ENCODE measurements around the gene SPINK1. TPM values are rescaled to one million over a fixed set of nuclear protein-coding genes. Genes with fewer than 3 reads are reported as not detected.

Gene SPINK1
- polyA plus RNA-seq, 2 of the 4 experiments (the other 2 are of a cell fraction), result 0.22 TPM; not detected in 1

DNA sequence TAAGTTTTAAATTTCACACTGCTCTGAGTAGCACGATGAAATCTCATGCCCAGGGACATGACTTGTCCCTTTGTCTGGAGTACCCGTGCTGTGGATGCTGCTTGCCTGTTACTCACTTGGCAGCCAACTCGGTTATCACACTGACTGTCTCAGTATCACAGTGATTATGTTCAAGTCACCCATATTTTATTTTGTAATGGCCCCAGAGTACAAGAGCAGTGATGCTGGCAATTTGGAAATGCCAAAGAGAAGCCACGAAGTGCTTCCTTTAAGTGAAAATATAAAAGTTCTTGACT is 24.3 kb upstream of the SPINK1 start:
- WGBS (ENCODE audit: missing lambda C conversion rate), result 5% methylated on average over 4 of the region's 4 CpGs
- POLR2A ChIA-PET, result no interaction called here

DNA sequence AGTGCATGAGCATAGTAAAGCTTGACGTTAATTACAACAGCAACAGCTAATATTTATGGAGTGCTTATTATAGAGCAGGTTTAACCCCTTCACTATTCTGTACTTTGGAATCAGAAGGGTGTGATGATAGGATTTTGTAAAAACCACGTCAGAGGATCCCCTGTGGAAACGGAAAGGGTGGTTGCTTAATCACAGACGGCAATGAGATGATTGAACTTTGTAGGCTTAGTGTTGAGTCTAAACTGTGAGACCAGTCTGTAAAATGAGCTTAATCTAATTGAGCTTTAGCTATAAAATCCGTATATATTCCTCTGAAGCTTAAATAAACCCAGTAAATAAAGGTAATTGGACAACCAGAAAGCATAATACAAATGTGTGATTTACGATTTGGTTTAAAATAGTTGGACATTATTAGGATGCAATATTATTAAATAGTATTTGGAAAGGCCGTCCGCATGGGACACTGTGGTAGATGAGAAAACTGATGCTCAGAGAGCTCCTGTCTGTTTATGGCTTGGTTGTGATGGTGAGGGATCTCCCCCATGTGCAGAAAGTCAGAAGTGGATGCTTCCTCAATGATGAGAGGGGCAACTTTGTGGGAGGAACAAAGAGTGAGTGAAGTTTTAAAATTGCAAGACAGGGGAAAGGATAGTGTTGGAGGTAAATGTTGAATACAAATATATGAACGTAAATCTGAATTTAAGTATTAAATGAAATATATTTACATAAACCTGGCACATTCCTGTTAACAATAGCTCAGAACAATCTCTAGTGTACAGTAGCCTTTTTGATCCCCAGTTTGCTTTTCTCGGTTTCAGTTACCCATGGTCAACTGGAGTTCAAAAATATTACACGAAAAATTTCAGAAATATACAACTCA is 23.7 kb upstream of the SPINK1 start:
- ATAC-seq, result no peak
- FAIRE-seq, result no peak
- CTCF ChIA-PET, result interaction anchor here (3.6 to 7.6 kb wide), 2 partner anchors 10 to 80 kb away, joined by 21 to 59 read pairs; no protein-coding TSS in a partner anchor

More for the DNA sequence above, 24.3 kb upstream of the SPINK1 start:
- Histone ChIP-seq H3K4me1 (no peaks in the 10 kb centered on the region), H3K4me2 (no peak overlapping the region), H3K27ac (no peak overlapping the region), H3K4me3 (no peak overlapping the region), H3K9me3 (no peaks in the 10 kb centered on the region)
- no peak for TF ChIP-seq SMC3 (IDR thresholded peaks at IDR 0.05)
- TF ChIP-seq ZSCAN20 (CRISPR knock-in tag; IDR thresholded peaks at IDR 0.05), result no peak
- TF ChIP-seq RCOR1 (IDR thresholded peaks at IDR 0.05; ENCODE audit: low read depth, low read length), result no peak
- TF ChIP-seq EHMT2 (IDR thresholded peaks at IDR 0.05; ENCODE audit: low read depth), result no peak
- TF ChIP-seq GATA3 (IDR thresholded peaks at IDR 0.05; ENCODE audit: borderline replicate concordance), result no peak
- TF ChIP-seq, protein P1, sequence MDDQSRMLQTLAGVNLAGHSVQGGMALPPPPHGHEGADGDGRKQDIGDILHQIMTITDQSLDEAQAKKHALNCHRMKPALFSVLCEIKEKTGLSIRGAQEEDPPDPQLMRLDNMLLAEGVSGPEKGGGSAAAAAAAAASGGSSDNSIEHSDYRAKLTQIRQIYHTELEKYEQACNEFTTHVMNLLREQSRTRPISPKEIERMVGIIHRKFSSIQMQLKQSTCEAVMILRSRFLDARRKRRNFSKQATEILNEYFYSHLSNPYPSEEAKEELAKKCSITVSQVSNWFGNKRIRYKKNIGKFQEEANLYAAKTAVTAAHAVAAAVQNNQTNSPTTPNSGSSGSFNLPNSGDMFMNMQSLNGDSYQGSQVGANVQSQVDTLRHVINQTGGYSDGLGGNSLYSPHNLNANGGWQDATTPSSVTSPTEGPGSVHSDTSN (IDR thresholded peaks at IDR 0.05), result no peak
- DNase-seq (ENCODE audit: low read depth in 1 of 2, low spot score in 1 of 2) (no peak), FAIRE-seq (no peak), ATAC-seq (no peak)
- CTCF ChIA-PET, result interaction anchor here (2.7 to 7.6 kb wide), 3 partner anchors 11 to 79 kb away, joined by 21 to 59 read pairs (median 26); no protein-coding TSS in a partner anchor

DNA sequence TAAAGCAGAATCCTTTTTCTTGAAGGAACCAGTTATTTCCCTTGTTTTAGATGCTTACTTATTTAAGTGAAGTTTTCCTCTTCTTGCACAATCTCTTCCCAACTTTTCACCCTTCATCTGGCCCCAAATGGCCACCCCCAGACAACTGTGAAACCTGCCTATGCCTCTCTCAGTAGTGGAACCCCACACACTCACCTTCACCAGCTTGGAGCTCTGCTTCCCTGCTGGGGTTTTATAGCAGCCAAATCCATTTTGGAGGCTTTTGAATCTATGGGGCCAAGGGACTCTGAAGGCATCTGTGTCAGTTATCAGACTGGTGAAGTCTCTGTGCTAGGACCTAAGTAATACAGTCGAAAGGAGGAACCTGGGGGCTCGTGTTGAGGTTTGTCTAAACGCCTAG is 22.9 kb upstream of the SPINK1 start:
- WGBS (ENCODE audit: missing lambda C conversion rate), result 0% methylated on average over 3 of the region's 3 CpGs
- CTCF ChIA-PET, result interaction anchor here (0.8 to 7.6 kb wide), 3 partner anchors 9 to 227 kb away, joined by 4 to 59 read pairs (median 21); no protein-coding TSS in a partner anchor
- POLR2A ChIA-PET, result no interaction called here
- Histone ChIP-seq H3K9me3 (no peaks in the 10 kb centered on the region), H3K27ac (no peak overlapping the region), H3K4me1 (no peaks in the 10 kb centered on the region), H3K4me2 (no peak overlapping the region), H3K4me3 (no peak overlapping the region)
- FAIRE-seq (no peak), DNase-seq (ENCODE audit: low read depth in 1 of 2, low spot score in 1 of 2) (no peak), ATAC-seq (no peak)
- TF ChIP-seq HOXA7 (CRISPR knock-in tag; IDR thresholded peaks at IDR 0.05), result no peak
- TF ChIP-seq POLR2A (IDR thresholded peaks at IDR 0.05; ENCODE audit: low read length), result no peak
- TF ChIP-seq, protein P1 (IDR thresholded peaks at IDR 0.05), result no peak
- no peak for TF ChIP-seq BHLHE40 (IDR thresholded peaks at IDR 0.05; ENCODE audit: low read depth, low read length)
- no peak for TF ChIP-seq KDM1A (IDR thresholded peaks at IDR 0.05; ENCODE audit: low read depth)
- no peak for TF ChIP-seq CHD4 (IDR thresholded peaks at IDR 0.05; ENCODE audit: borderline replicate concordance)
- no peak for TF ChIP-seq RCOR1 (IDR thresholded peaks at IDR 0.05; ENCODE audit: low read depth, low read length)
- no peak for TF ChIP-seq NR3C1 (IDR thresholded peaks at IDR 0.05)
- TF ChIP-seq ZNF302 (CRISPR knock-in tag; IDR thresholded peaks at IDR 0.05), result no peak
- TF ChIP-seq TFCP2L1 (CRISPR knock-in tag; IDR thresholded peaks at IDR 0.05), result no peak
- no peak for TF ChIP-seq JUNB (IDR thresholded peaks at IDR 0.05)
- TF ChIP-seq, protein P2, sequence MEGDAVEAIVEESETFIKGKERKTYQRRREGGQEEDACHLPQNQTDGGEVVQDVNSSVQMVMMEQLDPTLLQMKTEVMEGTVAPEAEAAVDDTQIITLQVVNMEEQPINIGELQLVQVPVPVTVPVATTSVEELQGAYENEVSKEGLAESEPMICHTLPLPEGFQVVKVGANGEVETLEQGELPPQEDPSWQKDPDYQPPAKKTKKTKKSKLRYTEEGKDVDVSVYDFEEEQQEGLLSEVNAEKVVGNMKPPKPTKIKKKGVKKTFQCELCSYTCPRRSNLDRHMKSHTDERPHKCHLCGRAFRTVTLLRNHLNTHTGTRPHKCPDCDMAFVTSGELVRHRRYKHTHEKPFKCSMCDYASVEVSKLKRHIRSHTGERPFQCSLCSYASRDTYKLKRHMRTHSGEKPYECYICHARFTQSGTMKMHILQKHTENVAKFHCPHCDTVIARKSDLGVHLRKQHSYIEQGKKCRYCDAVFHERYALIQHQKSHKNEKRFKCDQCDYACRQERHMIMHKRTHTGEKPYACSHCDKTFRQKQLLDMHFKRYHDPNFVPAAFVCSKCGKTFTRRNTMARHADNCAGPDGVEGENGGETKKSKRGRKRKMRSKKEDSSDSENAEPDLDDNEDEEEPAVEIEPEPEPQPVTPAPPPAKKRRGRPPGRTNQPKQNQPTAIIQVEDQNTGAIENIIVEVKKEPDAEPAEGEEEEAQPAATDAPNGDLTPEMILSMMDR (IDR thresholded peaks at IDR 0.05), result no peak
- TF ChIP-seq HDAC2 (IDR thresholded peaks at IDR 0.05), result no peak
- no peak for TF ChIP-seq CHD2 (IDR thresholded peaks at IDR 0.05; ENCODE audit: low read length, partially characterized antibody)
- TF ChIP-seq, protein P3, sequence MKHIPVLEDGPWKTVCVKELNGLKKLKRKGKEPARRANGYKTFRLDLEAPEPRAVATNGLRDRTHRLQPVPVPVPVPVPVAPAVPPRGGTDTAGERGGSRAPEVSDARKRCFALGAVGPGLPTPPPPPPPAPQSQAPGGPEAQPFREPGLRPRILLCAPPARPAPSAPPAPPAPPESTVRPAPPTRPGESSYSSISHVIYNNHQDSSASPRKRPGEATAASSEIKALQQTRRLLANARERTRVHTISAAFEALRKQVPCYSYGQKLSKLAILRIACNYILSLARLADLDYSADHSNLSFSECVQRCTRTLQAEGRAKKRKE (CRISPR knock-in tag; IDR thresholded peaks at IDR 0.05; ENCODE audit: low read depth), result no peak
- TF ChIP-seq KDM5A (IDR thresholded peaks at IDR 0.05), result no peak

More for the DNA sequence above, 23.7 kb upstream of the SPINK1 start:
- H3K9me3 ChIP-seq, result no peaks in the 10 kb centered on the region
- no peak overlapping the region for H3K4me3 ChIP-seq
- TF ChIP-seq FOSL2 (IDR thresholded peaks at IDR 0.05) (no peak), FOSL2 (CRISPR knock-in tag; IDR thresholded peaks at IDR 0.05) (no peak), CBX8 (IDR thresholded peaks at IDR 0.05) (no peak), NFE2L2 (conservative IDR thresholded peaks at IDR 0.05; ENCODE audit: low read length) (no peak), EHMT2 (IDR thresholded peaks at IDR 0.05; ENCODE audit: low read depth) (no peak), MYC (IDR thresholded peaks at IDR 0.05; ENCODE audit: borderline replicate concordance, low read length) (no peak), HDAC2 (IDR thresholded peaks at IDR 0.05) (no peak), RAD21 (conservative IDR thresholded peaks at IDR 0.05 in 1 of 2, IDR thresholded peaks at IDR 0.05 in 1 of 2) (no peak), KDM5A (IDR thresholded peaks at IDR 0.05) (no peak), MAFK (IDR thresholded peaks at IDR 0.05; ENCODE audit: partially characterized antibody) (no peak), EHF (CRISPR knock-in tag; IDR thresholded peaks at IDR 0.05) (no peak), NPAS2 (CRISPR knock-in tag; IDR thresholded peaks at IDR 0.05; ENCODE audit: borderline replicate concordance) (no peak), CHD4 (IDR thresholded peaks at IDR 0.05; ENCODE audit: borderline replicate concordance) (no peak), FOXS1 (CRISPR knock-in tag; IDR thresholded peaks at IDR 0.05) (no peak), ZFP36 (IDR thresholded peaks at IDR 0.05; ENCODE audit: borderline replicate concordance, partially characterized antibody) (no peak), CBX2 (IDR thresholded peaks at IDR 0.05; ENCODE audit: borderline replicate concordance, low read depth) (no peak), ESRRA (IDR thresholded peaks at IDR 0.05; ENCODE audit: borderline replicate concordance, low read length) (no peak)
- TF ChIP-seq, protein P4, sequence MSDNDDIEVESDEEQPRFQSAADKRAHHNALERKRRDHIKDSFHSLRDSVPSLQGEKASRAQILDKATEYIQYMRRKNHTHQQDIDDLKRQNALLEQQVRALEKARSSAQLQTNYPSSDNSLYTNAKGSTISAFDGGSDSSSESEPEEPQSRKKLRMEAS (IDR thresholded peaks at IDR 0.05), result no peak
- TF ChIP-seq, protein P5, sequence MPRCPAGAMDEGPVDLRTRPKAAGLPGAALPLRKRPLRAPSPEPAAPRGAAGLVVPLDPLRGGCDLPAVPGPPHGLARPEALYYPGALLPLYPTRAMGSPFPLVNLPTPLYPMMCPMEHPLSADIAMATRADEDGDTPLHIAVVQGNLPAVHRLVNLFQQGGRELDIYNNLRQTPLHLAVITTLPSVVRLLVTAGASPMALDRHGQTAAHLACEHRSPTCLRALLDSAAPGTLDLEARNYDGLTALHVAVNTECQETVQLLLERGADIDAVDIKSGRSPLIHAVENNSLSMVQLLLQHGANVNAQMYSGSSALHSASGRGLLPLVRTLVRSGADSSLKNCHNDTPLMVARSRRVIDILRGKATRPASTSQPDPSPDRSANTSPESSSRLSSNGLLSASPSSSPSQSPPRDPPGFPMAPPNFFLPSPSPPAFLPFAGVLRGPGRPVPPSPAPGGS (IDR thresholded peaks at IDR 0.05), result no peak
- no peak for DNase-seq (ENCODE audit: low read depth in 1 of 2, low spot score in 1 of 2)
- POLR2A ChIA-PET, result no interaction called here
- no peak overlapping the region for H3K27ac ChIP-seq
- WGBS (ENCODE audit: missing lambda C conversion rate), result 12% methylated on average over 11 of the region's 11 CpGs
- H3K4me2 ChIP-seq, result no peak overlapping the region
- no peaks in the 10 kb centered on the region for H3K4me1 ChIP-seq

All from A549 (cell line).